Heart left ventricle (tissue), 16 donors: ENCODE data around the gene PGM1. TPM values are rescaled to one million over a fixed set of nuclear protein-coding genes. Genes with fewer than 3 reads are reported as not detected.

ENCODE experiments used
- ATAC-seq, 4 donors: fragments of 200-7000 bp; cut with Tn5 transposase; one replicate each; pipeline ENCODE4 v1.9.1; 2020 to 2022; ENCODE audit warnings: moderate library complexity in 4 of 4, mild to moderate bottlenecking in 3 of 4, moderate number of reproducible peaks in 1 of 4
- DNase-seq, 5 donors: peaks; one replicate each; pipeline ENCODE4 v3.0.0-alpha.2; 2020
- H3K27ac ChIP-seq, 12 donors: fragments of 200-600 bp; sonication (generic) in 4 of 12; one replicate each; pipeline versions ENCODE4 v1.5.0 to v1.8.0; 2016 to 2022; ENCODE audit warnings: mild to moderate bottlenecking in 2 of 12
- H3K27me3 ChIP-seq, 9 donors: fragments of 200-600 bp; sonication (generic) in 2 of 9; one replicate each; pipeline versions ENCODE4 v1.5.1 to v1.8.0; 2016 to 2022; ENCODE audit warnings: mild to moderate bottlenecking in 3 of 9
- H3K36me3 ChIP-seq, 9 donors: fragments of 200-600 bp; sonication (generic) in 2 of 9; one replicate each; pipeline versions ENCODE4 v1.5.0 to v1.8.0; 2018 to 2022; ENCODE audit warnings: mild to moderate bottlenecking in 2 of 9
- H3K4me1 ChIP-seq, 12 donors: fragments of 200-600 bp; sonication (generic) in 4 of 12; one replicate each; pipeline versions ENCODE4 v1.5.0 to v1.8.0; 2016 to 2022; ENCODE audit warnings: mild to moderate bottlenecking in 3 of 12
- H3K4me3 ChIP-seq, 12 donors: fragments of 200-600 bp; sonication (generic) in 4 of 12; one replicate each; pipeline versions ENCODE4 v1.5.0 to v1.8.0; 2017 to 2022; ENCODE audit warnings: mild to moderate bottlenecking in 9 of 12, moderate library complexity in 4 of 12
- H3K9me3 ChIP-seq, 12 donors: fragments of 200-600 bp; sonication (generic) in 4 of 12; one replicate each; pipeline versions ENCODE4 v1.5.0 to v1.8.0; 2016 to 2022; ENCODE audit warnings: mild to moderate bottlenecking in 1 of 12
- CTCF ChIP-seq, 12 donors: fragments of 200-600 bp; sonication (generic) in 4 of 12; IDR thresholded peaks; one replicate each; pipeline versions ENCODE4 v1.5.0 to v1.8.0; 2018 to 2022; ENCODE audit warnings: antibody characterized with exemption in 12 of 12, mild to moderate bottlenecking in 5 of 12
- POLR2A ChIP-seq, 2 donors: fragments of 450-650 bp; IDR thresholded peaks; one replicate each; pipeline ENCODE4 v1.6.1; 2017; ENCODE audit warnings: antibody characterized with exemption in 2 of 2, mild to moderate bottlenecking in 2 of 2, moderate library complexity in 2 of 2
- WGBS, 4 donors: extraction: QIAGEN DNeasy Blood & Tissue Kit in 2 of 4; methylation state at CpG; one replicate each; pipeline versions ENCODE4 v1.1.5 to v1.1.7; 2013 to 2018; 5-methylcytosine and 5-hydroxymethylcytosine counted together
- intact Hi-C, 10 donors: fragments of 100-400 bp; cut with DNase I; formaldehyde crosslinking; loops; one replicate each; pipeline versions ENCODE4 v1.11.1 to v1.14.2; 2022
- polyA plus RNA-seq, 2 donors: library from polyadenylated mRNA; stranded (reverse); fragments of 200-250 nt; gene quantifications; one replicate each; pipeline ENCODE4 v1.2.3, GENCODE V29; 2013
- total RNA-seq, 9 donors: library from RNA; depleted of rRNA in 2 of 9; stranded (reverse); fragments of >200 nt in 2 of 9; fragmentation: NEBNext Ultra II Directional in 3 of 9; extraction: Animal tissue kit (Norgen Biotek cat#: 25700) in 3 of 9; gene quantifications; one replicate each; pipeline versions ENCODE4 v1.1.0 to v1.2.4, GENCODE V29; 2016 to 2023
- donor health status: ischemic (EF 13 %, LVEDD 7.1; RV severe dilation, severe dysfunction).
- donor health status: healthy with polysubstance abuse.
- donor health status: DM: no; HTN: yes; CAD: no.
- donor health status: DM: no; HTN: no; CAD: no.
- donor health status: ischemic (EF 25% LVEDD 6.9; RV normal size, moderate dysfunction).
- donor health status: ischemic (EF 25% LVEDD 5.7; RV mildly dilated, moderate dysfunction).
- donor health status: healthy.
- donor health status: DM: yes; HTN: yes; CAD: no.
- donor health status: ischemic (EF 35%, LVEDD 5.7; RV mildly dilated, moderate dysfunction).
- donor health status: nonischemic (EF 11% LVEDD 7.7; RV severe dilation, severe dysfunction).
- donor health status: DM: yes; HTN: yes; CAD: no.
- donor health status: PGD.
- donor health status: ischemic (EF 29% LVEDD 5.4; RV normal size, mild dysfunction).
- donor health status: nonischemic (EF 23%, LVEDD 6.1; RV moderate dilation, normal function).

Gene PGM1
- total and polyA plus RNA-seq, 11 donors, result 51.4 to 419 (median 258) TPM

- H3K4me3 ChIP-seq, result no peak overlapping the region
- ATAC-seq (no peak), DNase-seq (no peak)
- WGBS, 4 donors, result 85 to 97% (median 93%) methylated on average over 11 to 15 of the region's 15 CpGs
- H3K36me3 ChIP-seq, result no peaks in the 10 kb centered on the region
- no peaks in the 10 kb centered on the region for H3K27me3 ChIP-seq
- TF ChIP-seq POLR2A (IDR thresholded peaks at IDR 0.05) (no peak), CTCF (IDR thresholded peaks at IDR 0.05) (no peak)
- peaks cover 0 to 11% (median 0%) of the 10 kb centered on the region in 12 donors for H3K9me3 ChIP-seq
- intact Hi-C loops, result no loop called here
- no peak overlapping the region for H3K27ac ChIP-seq
- H3K4me1 ChIP-seq, result peaks cover 0 to under 1% (median 0%) of the 10 kb centered on the region in 12 donors
These were observed 76.1 kb downstream of the PGM1 start for GRCh38 chr1:63669151-63669961.

GRCh38 chr1:63670164-63670563 is 77.0 kb downstream of the PGM1 start:
- WGBS, 4 donors, result 69 to 84% (median 77%) methylated on average over 5 of the region's 5 CpGs
- Histone ChIP-seq H3K9me3 (peaks cover 0 to 11% (median 0%) of the 10 kb centered on the region in 12 donors), H3K4me3 (no peak overlapping the region), H3K27me3 (no peaks in the 10 kb centered on the region), H3K4me1 (peaks cover 0 to 7% (median 2%) of the 10 kb centered on the region in 12 donors), H3K36me3 (no peaks in the 10 kb centered on the region), H3K27ac (no peak overlapping the region)
- no peak for TF ChIP-seq POLR2A (IDR thresholded peaks at IDR 0.05)
- no peak for TF ChIP-seq CTCF (IDR thresholded peaks at IDR 0.05)
- ATAC-seq (no peak), DNase-seq (no peak)
- intact Hi-C loops, result loop anchor here in 4 of 10 donors (5.0 to 10.0 kb wide), 3 partner anchors 467 to 577 kb away; no protein-coding TSS in a partner anchor

GRCh38 chr1:63671514-63671913 is 78.3 kb downstream of the PGM1 start:
- Histone ChIP-seq H3K4me1 (peaks cover 0 to 10% (median 2%) of the 10 kb centered on the region in 12 donors), H3K4me3 (no peak overlapping the region), H3K9me3 (peaks cover 0 to under 1% (median 0%) of the 10 kb centered on the region in 12 donors), H3K27me3 (no peaks in the 10 kb centered on the region), H3K27ac (no peak overlapping the region), H3K36me3 (no peaks in the 10 kb centered on the region)
- no peak for TF ChIP-seq POLR2A (IDR thresholded peaks at IDR 0.05)
- TF ChIP-seq CTCF (IDR thresholded peaks at IDR 0.05), result no peak
- intact Hi-C loops, result loop anchor here in 4 of 10 donors (5.0 to 10.0 kb wide), 3 partner anchors 466 to 576 kb away; no protein-coding TSS in a partner anchor
- 93 to 98% (median 97%) methylated on average over 1 of the region's 1 CpG for WGBS, 4 donors
- DNase-seq (no peak), ATAC-seq (no peak)

- Histone ChIP-seq H3K27ac (peak overlapping the region in 6 of 12 donors; percentile 31 to 43 (median 37)), H3K4me3 (no peak overlapping the region), H3K9me3 (no peaks in the 10 kb centered on the region), H3K36me3 (no peaks in the 10 kb centered on the region), H3K4me1 (peaks cover 0 to 10% (median 2%) of the 10 kb centered on the region in 12 donors), H3K27me3 (no peaks in the 10 kb centered on the region)
- peak; percentile 88 to 96 (median 92) for ATAC-seq
- TF ChIP-seq POLR2A (IDR thresholded peaks at IDR 0.05) (no peak), CTCF (IDR thresholded peaks at IDR 0.05) (peak in 11 of 12 donors; percentile 39 to 73 (median 63))
- intact Hi-C loops, result loop anchor here in 8 of 10 donors (2.0 to 10.0 kb wide), 5 partner anchors 463 to 573 kb away; no protein-coding TSS in a partner anchor
- WGBS, 4 donors, result 42 to 52% (median 48%) methylated on average over 9 of the region's 9 CpGs
- DNase-seq, result peak; percentile 65 to 81 (median 71)
These were observed 81.1 kb downstream of the PGM1 start for GRCh38 chr1:63674238-63674864.
